Osteocyte (in vitro differentiated cells): ENCODE results near the gene CYP4B1. TPM values are rescaled to one million over a fixed set of nuclear protein-coding genes. Genes with fewer than 3 reads are reported as not detected.

Source experiments
- DNase-seq: peaks from one replicate; pipeline ENCODE4 v3.0.0; 2021; ENCODE audit warnings: mixed read lengths; ENCODE audit not compliant: unreplicated experiment; ENCODE audit errors: extremely low spot score
- H3K27ac Mint-ChIP-seq: one replicate; pipeline ENCODE4 v1.8.0; 2021; ENCODE audit warnings: mild to moderate bottlenecking, mixed read lengths; ENCODE audit not compliant: unreplicated experiment
- H3K27me3 Mint-ChIP-seq: one replicate; pipeline ENCODE4 v1.8.0; 2021; ENCODE audit warnings: mixed read lengths; ENCODE audit not compliant: unreplicated experiment
- H3K36me3 Mint-ChIP-seq: one replicate; pipeline ENCODE4 v1.8.0; 2021; ENCODE audit warnings: mixed read lengths; ENCODE audit not compliant: unreplicated experiment
- H3K4me1 Mint-ChIP-seq: one replicate; pipeline ENCODE4 v1.8.0; 2021; ENCODE audit warnings: mixed read lengths; ENCODE audit not compliant: unreplicated experiment
- H3K4me3 Mint-ChIP-seq: one replicate; pipeline ENCODE4 v1.8.0; 2021; ENCODE audit warnings: mild to moderate bottlenecking, moderate library complexity, mixed read lengths; ENCODE audit not compliant: unreplicated experiment
- H3K9me3 Mint-ChIP-seq: one replicate; pipeline ENCODE4 v1.8.0; 2021; ENCODE audit warnings: mixed read lengths; ENCODE audit not compliant: unreplicated experiment
- CTCF ChIP-seq: fragments of 200-600 bp; sonication (generic); IDR thresholded peaks from 2 replicates; pipeline ENCODE4 v1.5.0; 2021; ENCODE audit warnings: antibody characterized with exemption, mild to moderate bottlenecking, moderate library complexity
- total RNA-seq: library from RNA; stranded (reverse); gene quantifications from 2 replicates; pipeline ENCODE4 v1.2.1, GENCODE V29; 2021

The CYP4B1 gene
- total RNA-seq, 1 donor from 2014 or later = not detected

- TF ChIP-seq CTCF = no peak
- Mint-ChIP-seq H3K4me3 (no peak overlapping the region), H3K27me3 (no peaks in the 10 kb centered on the region), H3K27ac (no peak overlapping the region), H3K36me3 (no peaks in the 10 kb centered on the region), H3K9me3 (peaks cover 9% of the 10 kb centered on the region), H3K4me1 (no peaks in the 10 kb centered on the region)
- no peak for DNase-seq
Measured at GRCh38 chr1:46804027-46804889, 5.4 kb downstream of the CYP4B1 start.

- DNase-seq = peak; percentile 72
- no peak overlapping the region for H3K27ac Mint-ChIP-seq
- H3K4me3 Mint-ChIP-seq = no peak overlapping the region
- H3K4me1 Mint-ChIP-seq = no peaks in the 10 kb centered on the region
- H3K9me3 Mint-ChIP-seq = peaks cover 12% of the 10 kb centered on the region
- no peak for TF ChIP-seq CTCF
- H3K36me3 Mint-ChIP-seq = no peaks in the 10 kb centered on the region
- no peaks in the 10 kb centered on the region for H3K27me3 Mint-ChIP-seq
Measured at GRCh38 chr1:46804926-46805325, 6.1 kb downstream of the CYP4B1 start.

- no peak for DNase-seq
- no peak overlapping the region for H3K4me3 Mint-ChIP-seq
- no peak for TF ChIP-seq CTCF
- no peaks in the 10 kb centered on the region for H3K27me3 Mint-ChIP-seq
- H3K27ac Mint-ChIP-seq = no peak overlapping the region
- H3K9me3 Mint-ChIP-seq = peaks cover 20% of the 10 kb centered on the region
- no peaks in the 10 kb centered on the region for H3K36me3 Mint-ChIP-seq
- no peaks in the 10 kb centered on the region for H3K4me1 Mint-ChIP-seq
Measured at GRCh38 chr1:46805755-46806154, 6.9 kb downstream of the CYP4B1 start.

- no peaks in the 10 kb centered on the region for H3K36me3 Mint-ChIP-seq
- H3K4me1 Mint-ChIP-seq = no peaks in the 10 kb centered on the region
- no peak for TF ChIP-seq CTCF
- peaks cover 20% of the 10 kb centered on the region for H3K9me3 Mint-ChIP-seq
- no peak overlapping the region for H3K27ac Mint-ChIP-seq
- no peaks in the 10 kb centered on the region for H3K27me3 Mint-ChIP-seq
- peak; percentile 65 for DNase-seq
- H3K4me3 Mint-ChIP-seq = no peak overlapping the region
Measured at GRCh38 chr1:46806196-46807020, 7.6 kb downstream of the CYP4B1 start.
